Activated naive CD8-positive, alpha-beta T cell treated with anti-CD3 and anti-CD28 coated beads, Interleukin-2, amount 50 U/mL, for 24 hours (primary cell): ENCODE results near the gene KLF17.

Source experiments
- ATAC-seq: fragments of 150-1000 bp; cut with Tn5 transposase; one replicate; pipeline ENCODE4 v1.10.0; 2021
- DNase-seq: peaks from one replicate; pipeline ENCODE4 v3.0.0; 2021
- H3K27ac Mint-ChIP-seq: one replicate; pipeline ENCODE4 v1.8.0; 2021; ENCODE audit warnings: mild to moderate bottlenecking, mixed read lengths
- H3K27me3 Mint-ChIP-seq: one replicate; pipeline ENCODE4 v1.8.0; 2021; ENCODE audit warnings: mixed read lengths
- H3K36me3 Mint-ChIP-seq: one replicate; pipeline ENCODE4 v1.8.0; 2021; ENCODE audit warnings: low read depth, mixed read lengths
- H3K4me1 Mint-ChIP-seq: one replicate; pipeline ENCODE4 v1.8.0; 2021; ENCODE audit warnings: mixed read lengths
- H3K4me3 Mint-ChIP-seq: one replicate; pipeline ENCODE4 v1.8.0; 2021; ENCODE audit warnings: mild to moderate bottlenecking, moderate library complexity, mixed read lengths
- H3K9me3 Mint-ChIP-seq: one replicate; pipeline ENCODE4 v1.8.0; 2021; ENCODE audit warnings: mixed read lengths

KLF17 gene

DNA sequence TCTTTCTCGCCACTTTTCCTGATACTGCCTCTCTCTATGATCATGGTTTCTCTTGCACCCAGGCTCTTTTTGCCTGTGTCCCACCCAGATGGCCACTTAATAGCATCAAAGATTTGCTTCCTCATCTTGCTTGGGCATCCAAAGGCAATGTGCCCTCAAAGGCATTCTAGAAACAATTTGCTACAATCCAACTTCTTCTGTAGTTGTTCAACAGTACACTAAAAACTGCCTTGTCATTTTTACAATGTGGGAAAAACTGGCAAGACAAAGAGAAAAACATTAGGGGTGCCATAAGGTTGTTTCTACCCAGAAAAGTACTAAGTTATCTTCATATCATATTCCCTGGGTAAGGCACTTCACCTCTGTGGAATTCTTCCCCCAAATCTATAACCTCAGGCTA, 39.3 kb downstream of the KLF17 start:
- H3K9me3 Mint-ChIP-seq: peaks cover 7% of the 10 kb centered on the region
- no peak overlapping the region for H3K27ac Mint-ChIP-seq
- no peaks in the 10 kb centered on the region for H3K27me3 Mint-ChIP-seq
- no peak for ATAC-seq
- H3K4me3 Mint-ChIP-seq: no peak overlapping the region
- no peak for DNase-seq
- H3K36me3 Mint-ChIP-seq: no peaks in the 10 kb centered on the region
- no peaks in the 10 kb centered on the region for H3K4me1 Mint-ChIP-seq

DNA sequence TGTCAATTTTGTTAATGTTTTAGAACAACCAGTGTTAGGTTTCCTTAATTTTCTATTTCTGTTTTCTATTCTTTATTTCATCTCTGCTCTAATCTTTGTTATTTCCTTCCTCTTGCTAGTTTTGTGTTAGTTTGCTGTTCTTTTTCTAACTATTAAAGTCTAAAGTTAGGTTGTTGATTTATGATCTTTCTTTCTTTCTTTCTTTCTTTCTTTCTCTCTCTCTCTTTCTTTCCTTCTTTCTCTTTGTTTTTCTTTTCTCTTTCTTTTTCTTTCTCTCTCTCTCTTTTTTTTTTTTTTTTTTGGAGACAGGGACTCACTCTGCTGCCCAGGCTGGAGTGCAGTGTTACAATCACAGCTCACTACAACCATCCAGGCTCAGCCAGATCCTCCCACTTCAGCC, 40.2 kb downstream of the KLF17 start:
- no peaks in the 10 kb centered on the region for H3K36me3 Mint-ChIP-seq
- no peak overlapping the region for H3K27ac Mint-ChIP-seq

DNA sequence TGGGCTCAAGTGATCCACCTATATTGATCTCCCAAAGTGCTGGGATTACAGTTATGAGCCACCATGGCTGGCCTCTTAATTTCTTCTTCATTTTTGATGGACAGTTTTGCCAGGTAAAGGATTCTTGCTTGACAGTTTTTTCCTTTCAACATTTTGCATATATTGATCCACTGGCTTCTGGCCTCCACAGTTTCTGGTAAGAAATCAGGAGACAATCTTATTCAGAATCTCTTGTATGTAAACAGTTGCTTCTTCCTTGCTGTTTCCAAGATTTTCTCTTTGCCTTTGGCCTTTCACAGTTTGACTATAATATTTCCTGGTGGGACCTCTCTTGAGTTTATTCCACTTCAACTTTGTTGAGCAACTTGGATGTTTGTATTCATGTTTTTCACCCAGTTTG, 42.9 kb downstream of the KLF17 start:
- Mint-ChIP-seq H3K36me3 (no peaks in the 10 kb centered on the region), H3K9me3 (peaks cover 7% of the 10 kb centered on the region), H3K27me3 (no peaks in the 10 kb centered on the region), H3K27ac (no peak overlapping the region), H3K4me1 (no peaks in the 10 kb centered on the region), H3K4me3 (no peak overlapping the region)
- ATAC-seq (no peak), DNase-seq (no peak)

More for the DNA sequence above, 40.2 kb downstream of the KLF17 start:
- ATAC-seq (no peak), DNase-seq (no peak)
- H3K9me3 Mint-ChIP-seq: peaks cover 7% of the 10 kb centered on the region
- no peaks in the 10 kb centered on the region for H3K4me1 Mint-ChIP-seq
- H3K4me3 Mint-ChIP-seq: no peak overlapping the region
- no peaks in the 10 kb centered on the region for H3K27me3 Mint-ChIP-seq

- no peak overlapping the region for H3K27ac Mint-ChIP-seq
- ATAC-seq (no peak), DNase-seq (no peak)
- peaks cover 2% of the 10 kb centered on the region for H3K4me1 Mint-ChIP-seq
- H3K27me3 Mint-ChIP-seq: peaks cover 7% of the 10 kb centered on the region
- no peaks in the 10 kb centered on the region for H3K36me3 Mint-ChIP-seq
- peaks cover 5% of the 10 kb centered on the region for H3K9me3 Mint-ChIP-seq
- no peak overlapping the region for H3K4me3 Mint-ChIP-seq
Observed at GRCh38 chr1:44168520-44169098, 50.0 kb downstream of the KLF17 start.

DNA sequence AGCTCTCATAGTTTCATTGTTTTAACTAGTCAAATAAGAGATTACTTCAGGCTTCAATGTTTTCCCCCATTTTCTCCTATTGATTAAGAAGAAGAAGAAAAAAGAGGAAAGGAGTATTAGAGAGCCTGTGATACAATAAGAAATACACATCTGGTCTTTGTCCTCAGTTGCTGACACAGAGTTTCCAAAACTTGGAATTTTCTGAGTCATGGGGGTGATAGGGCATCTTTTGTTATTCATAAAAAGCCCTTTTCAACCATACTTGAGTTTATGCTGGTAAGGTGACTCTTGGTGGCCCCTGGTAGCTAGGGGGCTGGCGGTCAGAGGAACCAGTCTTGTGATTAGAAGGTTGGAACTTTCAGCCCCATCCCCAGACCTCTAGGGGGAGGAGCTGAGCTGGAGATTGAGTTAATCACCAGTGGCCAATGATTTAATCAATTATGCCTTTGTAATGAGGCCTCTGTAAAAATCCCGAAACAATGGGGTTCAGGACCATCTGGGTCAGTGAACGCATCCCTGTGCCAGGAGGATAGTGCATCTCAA, 51.7 kb downstream of the KLF17 start:
- Mint-ChIP-seq H3K27ac (no peak overlapping the region), H3K36me3 (no peaks in the 10 kb centered on the region), H3K9me3 (peaks cover 11% of the 10 kb centered on the region), H3K27me3 (peaks cover 10% of the 10 kb centered on the region), H3K4me1 (peaks cover 2% of the 10 kb centered on the region), H3K4me3 (no peak overlapping the region)
- no peak for DNase-seq
- ATAC-seq: no peak

GRCh38 chr1:44174630-44175029, 56.0 kb downstream of the KLF17 start:
- Mint-ChIP-seq H3K4me1 (no peaks in the 10 kb centered on the region), H3K9me3 (peaks cover 7% of the 10 kb centered on the region), H3K36me3 (no peaks in the 10 kb centered on the region), H3K27ac (no peak overlapping the region), H3K27me3 (peaks cover 9% of the 10 kb centered on the region), H3K4me3 (no peak overlapping the region)
- no peak for DNase-seq
- ATAC-seq: no peak
